Esophagus muscularis mucosa (tissue), 4 donors: ENCODE data around the gene DNAH6.

Experiments used
- CTCF ChIP-seq, 3 experiments: fragments of 200-600 bp in 2 of 3; fragments of 450-650 bp in 1 of 3; sonication (generic) in 2 of 3; IDR thresholded peaks; one replicate each; pipeline ENCODE4 v1.5.1; 2017 to 2019; ENCODE audit warnings: antibody characterized with exemption in 3 of 3, mild to moderate bottlenecking in 2 of 3, moderate library complexity in 1 of 3
- EP300 ChIP-seq: sonication (generic); formaldehyde crosslinking; IDR thresholded peaks from one replicate; pipeline ENCODE4 v1.6.1; 2017; ENCODE audit warnings: antibody characterized with exemption
- POLR2A ChIP-seq: fragments of 450-650 bp; IDR thresholded peaks from one replicate; pipeline ENCODE4 v1.6.1; 2017; ENCODE audit warnings: antibody characterized with exemption, moderate library complexity, mild to moderate bottlenecking, low read depth

GRCh38 chr2:84823788-84824187 lies 307.5 kb downstream of the DNAH6 start:
- TF ChIP-seq POLR2A = no peak
- no peak for TF ChIP-seq CTCF (IDR thresholded peaks at IDR 0.05)
- TF ChIP-seq EP300 = no peak
